CD4-positive, alpha-beta T cell treated with Interferon alpha-2 for 1 hour (primary cell): ENCODE data around the gene EDN3.
"Not testable (repeated sequence)": the region's sequence is repeated elsewhere in the genome, so short reads cannot be mapped to it uniquely, and the experiment has no call there.

Experiments
- DNase-seq, 2 donors: peaks; one replicate each; pipeline ENCODE4 v3.0.0-alpha.2; 2020 to 2022

EDN3 gene

GRCh38 chr20:59336540-59336939 lies 36.1 kb downstream of the EDN3 start:
- no peak for DNase-seq

- not testable (repeated sequence) for DNase-seq
Observed at GRCh38 chr20:59338444-59338843, 38.0 kb downstream of the EDN3 start.

GRCh38 chr20:59340201-59340885 lies 39.9 kb downstream of the EDN3 start:
- no peak for DNase-seq

- not testable (repeated sequence) for DNase-seq
Observed at GRCh38 chr20:59341285-59342022, 41.0 kb downstream of the EDN3 start.

- no peak for DNase-seq
Observed at GRCh38 chr20:59342023-59342957, 41.9 kb downstream of the EDN3 start.

- no peak for DNase-seq
Observed at GRCh38 chr20:59346061-59346460, 45.6 kb downstream of the EDN3 start.

- DNase-seq = no peak
Observed at GRCh38 chr20:59349277-59349676, 48.9 kb downstream of the EDN3 start.

- DNase-seq = no peak
Observed at GRCh38 chr20:59350330-59351156, 50.1 kb downstream of the EDN3 start.

GRCh38 chr20:59351157-59352040 lies 51.0 kb downstream of the EDN3 start:
- DNase-seq = no peak

GRCh38 chr20:59352541-59352940 lies 52.1 kb downstream of the EDN3 start:
- DNase-seq = no peak

GRCh38 chr20:59352990-59353389 lies 52.6 kb downstream of the EDN3 start:
- DNase-seq = no peak

- no peak for DNase-seq
Observed at GRCh38 chr20:59354460-59354859, 54.0 kb downstream of the EDN3 start.

GRCh38 chr20:59355242-59355641 lies 54.8 kb downstream of the EDN3 start:
- DNase-seq = no peak

- no peak for DNase-seq
Observed at GRCh38 chr20:59356662-59357165, 56.3 kb downstream of the EDN3 start.

- DNase-seq = not testable (repeated sequence)
Observed at GRCh38 chr20:59358793-59359192, 58.4 kb downstream of the EDN3 start.

- no peak for DNase-seq
Observed at GRCh38 chr20:59359906-59360725, 59.7 kb downstream of the EDN3 start.

GRCh38 chr20:59360934-59361333 lies 60.5 kb downstream of the EDN3 start:
- DNase-seq = no peak

- DNase-seq = no peak
Observed at GRCh38 chr20:59361411-59361810, 61.0 kb downstream of the EDN3 start.

GRCh38 chr20:59363101-59363500 lies 62.7 kb downstream of the EDN3 start:
- no peak for DNase-seq

- DNase-seq = no peak
Observed at GRCh38 chr20:59364611-59365010, 64.2 kb downstream of the EDN3 start.
